ENCODE measurements around the gene EXOC2. TPM values are rescaled to one million over a fixed set of nuclear protein-coding genes. Genes with fewer than 3 reads are reported as not detected.

Gene EXOC2
- total RNA-seq, 1 experiment from 2014 or later: 24.5 TPM

- DNase-seq (ENCODE audit: low read depth, low spot score) (no peak), ATAC-seq (no peak)
- Histone ChIP-seq H2AFZ (ENCODE audit: low read depth, low read length, poor library complexity, severe bottlenecking) (no peak overlapping the region), H3K79me2 (ENCODE audit: insufficient read depth, low read length) (no peaks in the 10 kb centered on the region), H3K9me3 (ENCODE audit: control insufficient read depth in 1 of 2, insufficient read depth in 1 of 2, low read depth in 1 of 2, low read length in 2 of 2) (no peaks in the 10 kb centered on the region), H3K9ac (ENCODE audit: low read length) (no peak overlapping the region), H3K36me3 (ENCODE audit: control insufficient read depth in 1 of 2, insufficient read depth in 2 of 2, low read length in 2 of 2) (0 out of 4 replicates have a peak, but pooled peaks cover 0 to 5% of the 10 kb centered on the region in 2 experiments), H3K9me2 (ENCODE audit: insufficient read depth) (no peaks in the 10 kb centered on the region), H3K27me3 (ENCODE audit: insufficient read depth, low read length) (no peaks in the 10 kb centered on the region), H3K4me3 (replicated peaks in 1 of 2; ENCODE audit: low read depth in 1 of 2, low read length in 2 of 2) (no peak overlapping the region), H3K4me2 (ENCODE audit: low read length) (no peak overlapping the region), H3K4me1 (ENCODE audit: control insufficient read depth in 1 of 2, insufficient read depth in 2 of 2, low read length in 2 of 2) (no peaks in the 10 kb centered on the region), H4K20me1 (ENCODE audit: insufficient read depth) (no peaks in the 10 kb centered on the region), H3K27ac (ENCODE audit: low read depth, low read length) (no peak overlapping the region)
- POLR2A ChIA-PET: no interaction called here
- TF ChIP-seq FOSL1 (IDR thresholded peaks at IDR 0.05; ENCODE audit: low read depth): no peak
- TF ChIP-seq EZH2 (IDR thresholded peaks at IDR 0.05): no peak
- TF ChIP-seq ZFX (IDR thresholded peaks at IDR 0.05): no peak
- TF ChIP-seq POLR2AphosphoS5 (IDR thresholded peaks at IDR 0.05; ENCODE audit: low read depth, low read length): no peak
- no peak for TF ChIP-seq ZBTB33 (IDR thresholded peaks at IDR 0.05; ENCODE audit: extremely low read depth, insufficient replicate concordance, low read length)
- no peak for TF ChIP-seq SIN3A (IDR thresholded peaks at IDR 0.05; ENCODE audit: low read depth)
- TF ChIP-seq, protein P1, sequence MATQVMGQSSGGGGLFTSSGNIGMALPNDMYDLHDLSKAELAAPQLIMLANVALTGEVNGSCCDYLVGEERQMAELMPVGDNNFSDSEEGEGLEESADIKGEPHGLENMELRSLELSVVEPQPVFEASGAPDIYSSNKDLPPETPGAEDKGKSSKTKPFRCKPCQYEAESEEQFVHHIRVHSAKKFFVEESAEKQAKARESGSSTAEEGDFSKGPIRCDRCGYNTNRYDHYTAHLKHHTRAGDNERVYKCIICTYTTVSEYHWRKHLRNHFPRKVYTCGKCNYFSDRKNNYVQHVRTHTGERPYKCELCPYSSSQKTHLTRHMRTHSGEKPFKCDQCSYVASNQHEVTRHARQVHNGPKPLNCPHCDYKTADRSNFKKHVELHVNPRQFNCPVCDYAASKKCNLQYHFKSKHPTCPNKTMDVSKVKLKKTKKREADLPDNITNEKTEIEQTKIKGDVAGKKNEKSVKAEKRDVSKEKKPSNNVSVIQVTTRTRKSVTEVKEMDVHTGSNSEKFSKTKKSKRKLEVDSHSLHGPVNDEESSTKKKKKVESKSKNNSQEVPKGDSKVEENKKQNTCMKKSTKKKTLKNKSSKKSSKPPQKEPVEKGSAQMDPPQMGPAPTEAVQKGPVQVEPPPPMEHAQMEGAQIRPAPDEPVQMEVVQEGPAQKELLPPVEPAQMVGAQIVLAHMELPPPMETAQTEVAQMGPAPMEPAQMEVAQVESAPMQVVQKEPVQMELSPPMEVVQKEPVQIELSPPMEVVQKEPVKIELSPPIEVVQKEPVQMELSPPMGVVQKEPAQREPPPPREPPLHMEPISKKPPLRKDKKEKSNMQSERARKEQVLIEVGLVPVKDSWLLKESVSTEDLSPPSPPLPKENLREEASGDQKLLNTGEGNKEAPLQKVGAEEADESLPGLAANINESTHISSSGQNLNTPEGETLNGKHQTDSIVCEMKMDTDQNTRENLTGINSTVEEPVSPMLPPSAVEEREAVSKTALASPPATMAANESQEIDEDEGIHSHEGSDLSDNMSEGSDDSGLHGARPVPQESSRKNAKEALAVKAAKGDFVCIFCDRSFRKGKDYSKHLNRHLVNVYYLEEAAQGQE (IDR thresholded peaks at IDR 0.05; ENCODE audit: low read depth): no peak
- TF ChIP-seq YY1 (IDR thresholded peaks at IDR 0.05; ENCODE audit: extremely low read depth, insufficient replicate concordance, low read depth, low read length): no peak
- TF ChIP-seq ELF1 (IDR thresholded peaks at IDR 0.05; ENCODE audit: borderline replicate concordance, low read depth): no peak
- TF ChIP-seq CEBPB (IDR thresholded peaks at IDR 0.05; ENCODE audit: low read depth): no peak
- no peak for TF ChIP-seq POLR2A (IDR thresholded peaks at IDR 0.05; ENCODE audit: borderline replicate concordance, extremely low read depth, insufficient read depth, insufficient read length)
- TF ChIP-seq MAX (IDR thresholded peaks at IDR 0.05): no peak
- no peak for TF ChIP-seq SP1 (IDR thresholded peaks at IDR 0.05; ENCODE audit: low read depth)
- TF ChIP-seq EGR1 (IDR thresholded peaks at IDR 0.05; ENCODE audit: low read depth): no peak
- no peak for TF ChIP-seq EZH2phosphoT487 (IDR thresholded peaks at IDR 0.05; ENCODE audit: borderline replicate concordance)
- TF ChIP-seq ATF3 (IDR thresholded peaks at IDR 0.05): no peak
- TF ChIP-seq ZNF274 (IDR thresholded peaks at IDR 0.05; ENCODE audit: low read depth, low read length): no peak
- TF ChIP-seq CBX3 (IDR thresholded peaks at IDR 0.05; ENCODE audit: low read depth): no peak
- TF ChIP-seq JUND (IDR thresholded peaks at IDR 0.05): no peak
- TF ChIP-seq CTCF (IDR thresholded peaks at IDR 0.05 in 2 of 3, conservative IDR thresholded peaks at IDR 0.05 in 1 of 3; ENCODE audit: borderline replicate concordance in 1 of 3, insufficient read depth in 1 of 3, low read depth in 2 of 3, low read length in 2 of 3): no peak
- RAD21 ChIA-PET (ENCODE audit: low non-redundant PET in 1 of 2, low total read pairs in 2 of 2, uncharacterized antibody in 2 of 2, unreplicated experiment in 2 of 2): no interaction called here
- no TSS peak for BruUV-seq (replicated peaks)
- intact Hi-C loops (cut with micrococcal nuclease): no loop called here
- CTCF ChIA-PET: no interaction called here
These were observed 198.5 kb downstream of the EXOC2 start for GRCh38 chr6:494394-494793.

Measured in HCT116 (cell line).